ENCODE data around the gene SPTLC2. TPM values are rescaled to one million over a fixed set of nuclear protein-coding genes. Genes with fewer than 3 reads are reported as not detected.

SPTLC2 gene
- total and polyA plus RNA-seq, 2 of the 13 experiments (the other 11 are each of a cell fraction or from before 2014, with no cell fraction given) = 17.4 to 17.5 TPM

DNA sequence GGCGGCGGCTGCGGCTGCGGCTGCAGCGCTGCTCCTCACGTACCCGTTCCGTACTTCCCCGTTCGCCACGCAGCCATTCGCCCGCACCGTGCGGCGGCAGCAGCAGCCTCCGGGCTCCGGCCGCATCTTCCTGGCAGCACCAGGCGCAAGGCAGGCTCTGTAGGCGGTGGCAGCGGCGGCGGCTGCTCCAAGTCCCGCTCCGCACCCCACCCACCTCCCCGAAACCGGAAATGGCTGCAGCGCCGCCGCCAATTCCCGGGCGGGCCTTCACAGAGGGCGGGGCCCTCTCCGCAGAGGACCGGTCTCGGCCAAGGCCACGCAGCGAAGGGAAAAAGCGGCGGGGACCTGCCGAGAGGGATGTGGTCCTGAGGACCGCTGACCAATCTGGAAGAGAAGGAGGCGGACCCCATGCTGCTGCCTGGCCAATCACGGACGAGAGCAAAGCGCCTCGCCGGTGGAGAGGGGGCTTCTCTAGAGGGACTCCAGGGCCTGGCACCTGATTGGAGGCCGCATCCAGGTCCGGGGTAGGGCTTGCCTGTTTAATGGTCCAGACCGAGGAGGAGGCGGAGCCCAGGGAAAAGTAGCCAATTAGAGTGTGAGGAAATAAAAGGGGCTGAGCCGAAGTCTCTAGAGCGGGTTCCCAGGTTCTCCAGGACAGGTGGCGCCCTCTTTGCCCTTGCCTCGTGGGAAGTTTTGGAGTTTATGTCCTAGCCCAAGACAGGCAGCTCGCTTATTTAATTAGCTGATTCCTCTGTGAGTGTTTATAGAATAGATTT is at the start of gene SPTLC2 (continued):
- TF ChIP-seq, protein P1, sequence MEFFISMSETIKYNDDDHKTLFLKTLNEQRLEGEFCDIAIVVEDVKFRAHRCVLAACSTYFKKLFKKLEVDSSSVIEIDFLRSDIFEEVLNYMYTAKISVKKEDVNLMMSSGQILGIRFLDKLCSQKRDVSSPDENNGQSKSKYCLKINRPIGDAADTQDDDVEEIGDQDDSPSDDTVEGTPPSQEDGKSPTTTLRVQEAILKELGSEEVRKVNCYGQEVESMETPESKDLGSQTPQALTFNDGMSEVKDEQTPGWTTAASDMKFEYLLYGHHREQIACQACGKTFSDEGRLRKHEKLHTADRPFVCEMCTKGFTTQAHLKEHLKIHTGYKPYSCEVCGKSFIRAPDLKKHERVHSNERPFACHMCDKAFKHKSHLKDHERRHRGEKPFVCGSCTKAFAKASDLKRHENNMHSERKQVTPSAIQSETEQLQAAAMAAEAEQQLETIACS (CRISPR knock-in tag; IDR thresholded peaks at IDR 0.05) = no peak
- TF ChIP-seq ZNF530 (CRISPR knock-in tag; IDR thresholded peaks at IDR 0.05; ENCODE audit: low read depth) = no peak
- 0 out of 2 replicates have a peak, but pooled peaks have one; percentile 25 for TF ChIP-seq ZMYM3 (CRISPR knock-in tag; IDR thresholded peaks at IDR 0.05)
- TF ChIP-seq MAF1 (CRISPR knock-in tag; IDR thresholded peaks at IDR 0.05; ENCODE audit: borderline replicate concordance) = no peak
- TF ChIP-seq CAMTA2 (CRISPR knock-in tag; IDR thresholded peaks at IDR 0.05; ENCODE audit: borderline replicate concordance) = 0 out of 2 replicates have a peak, but pooled peaks have one; percentile 40
- TF ChIP-seq SATB2 (CRISPR knock-in tag; IDR thresholded peaks at IDR 0.05) = no peak
- TF ChIP-seq, protein P2, sequence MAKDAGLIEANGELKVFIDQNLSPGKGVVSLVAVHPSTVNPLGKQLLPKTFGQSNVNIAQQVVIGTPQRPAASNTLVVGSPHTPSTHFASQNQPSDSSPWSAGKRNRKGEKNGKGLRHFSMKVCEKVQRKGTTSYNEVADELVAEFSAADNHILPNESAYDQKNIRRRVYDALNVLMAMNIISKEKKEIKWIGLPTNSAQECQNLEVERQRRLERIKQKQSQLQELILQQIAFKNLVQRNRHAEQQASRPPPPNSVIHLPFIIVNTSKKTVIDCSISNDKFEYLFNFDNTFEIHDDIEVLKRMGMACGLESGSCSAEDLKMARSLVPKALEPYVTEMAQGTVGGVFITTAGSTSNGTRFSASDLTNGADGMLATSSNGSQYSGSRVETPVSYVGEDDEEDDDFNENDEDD (CRISPR knock-in tag; IDR thresholded peaks at IDR 0.05; ENCODE audit: borderline replicate concordance) = peak; percentile 70
- TF ChIP-seq, protein P3, sequence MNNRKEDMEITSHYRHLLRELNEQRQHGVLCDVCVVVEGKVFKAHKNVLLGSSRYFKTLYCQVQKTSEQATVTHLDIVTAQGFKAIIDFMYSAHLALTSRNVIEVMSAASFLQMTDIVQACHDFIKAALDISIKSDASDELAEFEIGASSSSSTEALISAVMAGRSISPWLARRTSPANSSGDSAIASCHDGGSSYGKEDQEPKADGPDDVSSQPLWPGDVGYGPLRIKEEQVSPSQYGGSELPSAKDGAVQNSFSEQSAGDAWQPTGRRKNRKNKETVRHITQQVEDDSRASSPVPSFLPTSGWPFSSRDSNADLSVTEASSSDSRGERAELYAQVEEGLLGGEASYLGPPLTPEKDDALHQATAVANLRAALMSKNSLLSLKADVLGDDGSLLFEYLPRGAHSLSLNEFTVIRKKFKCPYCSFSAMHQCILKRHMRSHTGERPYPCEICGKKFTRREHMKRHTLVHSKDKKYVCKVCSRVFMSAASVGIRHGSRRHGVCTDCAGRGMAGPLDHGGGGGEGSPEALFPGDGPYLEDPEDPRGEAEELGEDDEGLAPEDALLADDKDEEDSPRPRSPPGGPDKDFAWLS (CRISPR knock-in tag; IDR thresholded peaks at IDR 0.05; ENCODE audit: borderline replicate concordance) = no peak
- TF ChIP-seq ZKSCAN8 (CRISPR knock-in tag; IDR thresholded peaks at IDR 0.05; ENCODE audit: borderline replicate concordance) = no peak
- TF ChIP-seq ZSCAN22 (CRISPR knock-in tag; IDR thresholded peaks at IDR 0.05) = no peak
- TF ChIP-seq, protein P4, sequence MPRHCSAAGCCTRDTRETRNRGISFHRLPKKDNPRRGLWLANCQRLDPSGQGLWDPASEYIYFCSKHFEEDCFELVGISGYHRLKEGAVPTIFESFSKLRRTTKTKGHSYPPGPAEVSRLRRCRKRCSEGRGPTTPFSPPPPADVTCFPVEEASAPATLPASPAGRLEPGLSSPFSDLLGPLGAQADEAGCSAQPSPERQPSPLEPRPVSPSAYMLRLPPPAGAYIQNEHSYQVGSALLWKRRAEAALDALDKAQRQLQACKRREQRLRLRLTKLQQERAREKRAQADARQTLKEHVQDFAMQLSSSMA (CRISPR knock-in tag; IDR thresholded peaks at IDR 0.05) = peak; percentile 84; the same call in 1 of the 2 replicates
- TF ChIP-seq NFATC3 (CRISPR knock-in tag; IDR thresholded peaks at IDR 0.05) = no peak
- TF ChIP-seq HDAC1 (CRISPR knock-in tag; IDR thresholded peaks at IDR 0.05) = peak; percentile 83
- no peak for TF ChIP-seq FOXA1 (IDR thresholded peaks at IDR 0.05)
- no peak for TF ChIP-seq FOXA1 (CRISPR knock-in tag; IDR thresholded peaks at IDR 0.05)
- no peak for TF ChIP-seq HNRNPUL1 (IDR thresholded peaks at IDR 0.05; ENCODE audit: low read depth, low read length)
- TF ChIP-seq GATAD1 (CRISPR knock-in tag; IDR thresholded peaks at IDR 0.05) = peak; percentile 55; the same call in 1 of the 2 replicates
- TF ChIP-seq IRF2 (CRISPR knock-in tag; IDR thresholded peaks at IDR 0.05) = no peak
- TF ChIP-seq, protein P5, sequence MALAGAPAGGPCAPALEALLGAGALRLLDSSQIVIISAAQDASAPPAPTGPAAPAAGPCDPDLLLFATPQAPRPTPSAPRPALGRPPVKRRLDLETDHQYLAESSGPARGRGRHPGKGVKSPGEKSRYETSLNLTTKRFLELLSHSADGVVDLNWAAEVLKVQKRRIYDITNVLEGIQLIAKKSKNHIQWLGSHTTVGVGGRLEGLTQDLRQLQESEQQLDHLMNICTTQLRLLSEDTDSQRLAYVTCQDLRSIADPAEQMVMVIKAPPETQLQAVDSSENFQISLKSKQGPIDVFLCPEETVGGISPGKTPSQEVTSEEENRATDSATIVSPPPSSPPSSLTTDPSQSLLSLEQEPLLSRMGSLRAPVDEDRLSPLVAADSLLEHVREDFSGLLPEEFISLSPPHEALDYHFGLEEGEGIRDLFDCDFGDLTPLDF (CRISPR knock-in tag; IDR thresholded peaks at IDR 0.05) = peak; percentile 80; the same call in 1 of the 2 replicates
- no peak for TF ChIP-seq ZNF879 (CRISPR knock-in tag; IDR thresholded peaks at IDR 0.05)
- TF ChIP-seq ZFAT (CRISPR knock-in tag; conservative IDR thresholded peaks at IDR 0.05) = no peak
- TF ChIP-seq PHF21A (CRISPR knock-in tag; IDR thresholded peaks at IDR 0.05) = peak; percentile 94
- no peak for TF ChIP-seq ATAD3A (CRISPR knock-in tag; IDR thresholded peaks at IDR 0.05)
- no peak for TF ChIP-seq SP140L (CRISPR knock-in tag; IDR thresholded peaks at IDR 0.05; ENCODE audit: borderline replicate concordance)
- no peak for TF ChIP-seq GLI4 (CRISPR knock-in tag; IDR thresholded peaks at IDR 0.05; ENCODE audit: borderline replicate concordance)
